A673 (cell line): ENCODE results near the gene TGIF1. TPM values are rescaled to one million over a fixed set of nuclear protein-coding genes. Genes with fewer than 3 reads are reported as not detected.

Experiments
- BruUV-seq: library from RNA; stranded (reverse); fragments of 400-500 nt; replicated peaks from 2 replicates; lab custom pipeline; 2021; lab: Mats Ljungman, UMichigan
- CTCF ChIA-PET: fragments of 300-600 bp; sonication (Branson Sonifier 250); formaldehyde crosslinking; loops from one replicate; lab custom pipeline; 2022; ENCODE audit warnings: antibody characterized with exemption; lab: Charles Lee
- POLR2A ChIA-PET: fragments of 300-600 bp; sonication (Branson Sonifier 250); formaldehyde crosslinking; loops from one replicate; lab custom pipeline; 2022; ENCODE audit warnings: antibody characterized with exemption; ENCODE audit not compliant: low non-redundant PET; lab: Charles Lee
- DNase-seq: peaks from one replicate; pipeline ENCODE4 v3.0.0-alpha.2; 2015; ENCODE audit warnings: low spot score
- H3K27ac ChIP-seq: fragments of 200-600 bp; sonication (generic); 2 replicates; pipeline ENCODE4 v1.5.1; 2016; ENCODE audit warnings: mixed run types, low read depth, mild to moderate bottlenecking, mixed read lengths, antibody characterized with exemption, low read length; ENCODE audit not compliant: poor library complexity, severe bottlenecking
- H3K27me3 ChIP-seq: fragments of 200-600 bp; sonication (generic); replicated peaks from 2 replicates; pipeline ENCODE4 v1.6.1; 2017; ENCODE audit warnings: mixed run types, low read depth, mild to moderate bottlenecking, mixed read lengths, antibody characterized with exemption, low read length; ENCODE audit not compliant: insufficient read depth, poor library complexity
- H3K36me3 ChIP-seq: fragments of 200-600 bp; sonication (generic); 2 replicates; pipeline ENCODE4 v1.6.1; 2016; ENCODE audit warnings: mixed run types, mild to moderate bottlenecking, mixed read lengths, antibody characterized with exemption, low read length; ENCODE audit not compliant: insufficient read depth, poor library complexity, severe bottlenecking
- H3K4me1 ChIP-seq: fragments of 200-600 bp; sonication (generic); 2 replicates; pipeline ENCODE4 v1.6.1; 2017; ENCODE audit warnings: mixed run types, mild to moderate bottlenecking, mixed read lengths, antibody characterized with exemption, low read length; ENCODE audit not compliant: insufficient read depth, poor library complexity, severe bottlenecking
- H3K4me3 ChIP-seq: fragments of 200-600 bp; sonication (generic); 2 replicates; pipeline ENCODE4 v1.5.1; 2016; ENCODE audit warnings: low read depth, mixed run types, mild to moderate bottlenecking, mixed read lengths, low read length; ENCODE audit not compliant: poor library complexity, severe bottlenecking
- H3K9me3 ChIP-seq: fragments of 200-600 bp; sonication (generic); 2 replicates; pipeline ENCODE4 v1.6.1; 2016; ENCODE audit warnings: mixed run types, low read depth, mild to moderate bottlenecking, mixed read lengths, antibody characterized with exemption, low read length; ENCODE audit not compliant: poor library complexity, severe bottlenecking
- EZH2 ChIP-seq: fragments of 200-600 bp; sonication (generic); IDR thresholded peaks from 2 replicates; pipeline ENCODE4 v1.6.1; 2017; ENCODE audit warnings: borderline replicate concordance, low read depth, mild to moderate bottlenecking, mixed read lengths, antibody characterized with exemption, low read length; ENCODE audit not compliant: poor library complexity, severe bottlenecking
- intact Hi-C: fragments of 100-400 bp; cut with micrococcal nuclease; formaldehyde crosslinking; loops from one replicate; pipeline ENCODE4 v1.10.0; 2022; ENCODE audit not compliant: unreplicated experiment
- total RNA-seq: library from RNA; stranded (reverse); gene quantifications from 2 replicates; pipeline ENCODE4 v1.2.3, GENCODE V29; 2021
- TF ChIP-seq, protein P1 (sequence below): fragments of 300-800, 200-600 bp; sonication (generic); conservative IDR thresholded peaks from 2 replicates; pipeline ENCODE4 v1.5.1; 2017; ENCODE audit warnings: low read depth, mild to moderate bottlenecking, antibody characterized with exemption, low read length, moderate library complexity, mixed read lengths

TGIF1 gene
- total RNA-seq, 1 experiment from 2014 or later: 98.3 TPM

- POLR2A ChIA-PET: interaction anchor here (0.6 to 0.9 kb wide), 2 partner anchors 65 to 147 kb away, joined by 3 read pairs; no protein-coding TSS in a partner anchor
- Histone ChIP-seq H3K4me1 (peaks cover 38% of the 10 kb centered on the region), H3K27me3 (no peaks in the 10 kb centered on the region), H3K9me3 (peaks cover 13% of the 10 kb centered on the region), H3K27ac (peak overlapping the region; percentile 96), H3K4me3 (peak overlapping the region; percentile 91), H3K36me3 (peaks cover 53% of the 10 kb centered on the region)
- peak; percentile 60 for DNase-seq
- TF ChIP-seq EZH2: no peak
- TF ChIP-seq, protein P1, sequence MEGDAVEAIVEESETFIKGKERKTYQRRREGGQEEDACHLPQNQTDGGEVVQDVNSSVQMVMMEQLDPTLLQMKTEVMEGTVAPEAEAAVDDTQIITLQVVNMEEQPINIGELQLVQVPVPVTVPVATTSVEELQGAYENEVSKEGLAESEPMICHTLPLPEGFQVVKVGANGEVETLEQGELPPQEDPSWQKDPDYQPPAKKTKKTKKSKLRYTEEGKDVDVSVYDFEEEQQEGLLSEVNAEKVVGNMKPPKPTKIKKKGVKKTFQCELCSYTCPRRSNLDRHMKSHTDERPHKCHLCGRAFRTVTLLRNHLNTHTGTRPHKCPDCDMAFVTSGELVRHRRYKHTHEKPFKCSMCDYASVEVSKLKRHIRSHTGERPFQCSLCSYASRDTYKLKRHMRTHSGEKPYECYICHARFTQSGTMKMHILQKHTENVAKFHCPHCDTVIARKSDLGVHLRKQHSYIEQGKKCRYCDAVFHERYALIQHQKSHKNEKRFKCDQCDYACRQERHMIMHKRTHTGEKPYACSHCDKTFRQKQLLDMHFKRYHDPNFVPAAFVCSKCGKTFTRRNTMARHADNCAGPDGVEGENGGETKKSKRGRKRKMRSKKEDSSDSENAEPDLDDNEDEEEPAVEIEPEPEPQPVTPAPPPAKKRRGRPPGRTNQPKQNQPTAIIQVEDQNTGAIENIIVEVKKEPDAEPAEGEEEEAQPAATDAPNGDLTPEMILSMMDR: no peak
- BruUV-seq: no TSS peak
- intact Hi-C loops: loop anchor here (1.0 to 10.0 kb wide), 4 partner anchors 58 to 289 kb away; no protein-coding TSS in a partner anchor
- CTCF ChIA-PET: interaction anchor here (1.1 to 1.7 kb wide), 2 partner anchors 26 to 209 kb away, joined by 3 to 4 read pairs; no protein-coding TSS in a partner anchor
Observed at GRCh38 chr18:3455907-3456685, 6.1 kb downstream of the TGIF1 start.

- H3K4me3 ChIP-seq: peak overlapping the region; percentile 11
- ChIA-PET CTCF (no interaction called here), POLR2A (interaction anchor here (0.6 kb wide), 1 partner anchor 65 kb away, joined by 3 read pairs; no protein-coding TSS in a partner anchor)
- peaks cover 19% of the 10 kb centered on the region for H3K9me3 ChIP-seq
- TF ChIP-seq EZH2: no peak
- TF ChIP-seq, protein P1: no peak
- intact Hi-C loops: loop anchor here (1.0 to 10.0 kb wide), 3 partner anchors 58 to 288 kb away; no protein-coding TSS in a partner anchor
- DNase-seq: no peak
- H3K36me3 ChIP-seq: peaks cover 59% of the 10 kb centered on the region
- peaks cover 38% of the 10 kb centered on the region for H3K4me1 ChIP-seq
- H3K27ac ChIP-seq: peak overlapping the region; percentile 96
- BruUV-seq: TSS peak; percentile 46
- no peaks in the 10 kb centered on the region for H3K27me3 ChIP-seq
Observed at GRCh38 chr18:3456686-3457069, 6.7 kb downstream of the TGIF1 start.

DNA sequence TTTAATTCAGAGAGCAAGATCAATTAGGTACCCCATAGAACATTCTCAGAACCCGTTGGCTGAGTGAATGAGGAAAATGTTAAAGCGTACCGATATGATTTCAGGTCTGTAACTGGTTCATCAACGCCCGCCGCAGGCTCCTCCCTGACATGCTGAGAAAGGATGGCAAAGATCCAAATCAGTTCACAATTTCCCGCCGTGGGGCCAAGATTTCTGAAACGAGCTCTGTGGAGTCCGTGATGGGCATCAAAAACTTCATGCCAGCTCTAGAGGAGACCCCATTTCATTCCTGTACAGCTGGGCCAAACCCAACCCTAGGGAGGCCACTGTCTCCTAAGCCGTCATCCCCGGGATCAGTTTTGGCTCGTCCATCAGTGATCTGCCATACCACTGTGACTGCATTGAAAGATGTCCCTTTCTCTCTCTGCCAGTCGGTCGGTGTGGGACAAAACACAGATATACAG is 7.3 kb downstream of the TGIF1 start:
- Histone ChIP-seq H3K36me3 (peaks cover 65% of the 10 kb centered on the region), H3K9me3 (peaks cover 24% of the 10 kb centered on the region), H3K4me1 (peaks cover 39% of the 10 kb centered on the region), H3K27ac (peak overlapping the region; percentile 96), H3K4me3 (peak overlapping the region; percentile 11), H3K27me3 (no peaks in the 10 kb centered on the region)
- BruUV-seq: no TSS peak
- TF ChIP-seq EZH2: no peak
- TF ChIP-seq, protein P1: no peak
- POLR2A ChIA-PET: no interaction called here
- peak; percentile 65 for DNase-seq
- CTCF ChIA-PET: interaction anchor here (0.6 to 1.2 kb wide), 2 partner anchors 134 to 209 kb away, joined by 3 to 10 read pairs; no protein-coding TSS in a partner anchor
- intact Hi-C loops: loop anchor here (2.0 to 10.0 kb wide), 2 partner anchors 174 to 288 kb away; no protein-coding TSS in a partner anchor
